ENCODE results near the gene ZNF850. TPM values are rescaled to one million over a fixed set of nuclear protein-coding genes. Genes with fewer than 3 reads are reported as not detected.

Gene ZNF850
- total and polyA plus RNA-seq, 9 of the 15 experiments (the other 6 are each of a cell fraction or from before 2014, with no cell fraction given) = 1.2 to 13.0 (median 5.9) TPM

GRCh38 chr19:36772311-36773222 lies at the start of gene ZNF850 (continued):
- TF ChIP-seq, protein P1, sequence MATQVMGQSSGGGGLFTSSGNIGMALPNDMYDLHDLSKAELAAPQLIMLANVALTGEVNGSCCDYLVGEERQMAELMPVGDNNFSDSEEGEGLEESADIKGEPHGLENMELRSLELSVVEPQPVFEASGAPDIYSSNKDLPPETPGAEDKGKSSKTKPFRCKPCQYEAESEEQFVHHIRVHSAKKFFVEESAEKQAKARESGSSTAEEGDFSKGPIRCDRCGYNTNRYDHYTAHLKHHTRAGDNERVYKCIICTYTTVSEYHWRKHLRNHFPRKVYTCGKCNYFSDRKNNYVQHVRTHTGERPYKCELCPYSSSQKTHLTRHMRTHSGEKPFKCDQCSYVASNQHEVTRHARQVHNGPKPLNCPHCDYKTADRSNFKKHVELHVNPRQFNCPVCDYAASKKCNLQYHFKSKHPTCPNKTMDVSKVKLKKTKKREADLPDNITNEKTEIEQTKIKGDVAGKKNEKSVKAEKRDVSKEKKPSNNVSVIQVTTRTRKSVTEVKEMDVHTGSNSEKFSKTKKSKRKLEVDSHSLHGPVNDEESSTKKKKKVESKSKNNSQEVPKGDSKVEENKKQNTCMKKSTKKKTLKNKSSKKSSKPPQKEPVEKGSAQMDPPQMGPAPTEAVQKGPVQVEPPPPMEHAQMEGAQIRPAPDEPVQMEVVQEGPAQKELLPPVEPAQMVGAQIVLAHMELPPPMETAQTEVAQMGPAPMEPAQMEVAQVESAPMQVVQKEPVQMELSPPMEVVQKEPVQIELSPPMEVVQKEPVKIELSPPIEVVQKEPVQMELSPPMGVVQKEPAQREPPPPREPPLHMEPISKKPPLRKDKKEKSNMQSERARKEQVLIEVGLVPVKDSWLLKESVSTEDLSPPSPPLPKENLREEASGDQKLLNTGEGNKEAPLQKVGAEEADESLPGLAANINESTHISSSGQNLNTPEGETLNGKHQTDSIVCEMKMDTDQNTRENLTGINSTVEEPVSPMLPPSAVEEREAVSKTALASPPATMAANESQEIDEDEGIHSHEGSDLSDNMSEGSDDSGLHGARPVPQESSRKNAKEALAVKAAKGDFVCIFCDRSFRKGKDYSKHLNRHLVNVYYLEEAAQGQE (IDR thresholded peaks at IDR 0.05; ENCODE audit: borderline replicate concordance) = no peak
- TF ChIP-seq, protein P1 (CRISPR knock-in tag; IDR thresholded peaks at IDR 0.05; ENCODE audit: low read depth) = no peak
- no peak for TF ChIP-seq SMC3 (conservative IDR thresholded peaks at IDR 0.05; ENCODE audit: insufficient read depth, low read depth, low read length)
- no peak for TF ChIP-seq PURB (CRISPR knock-in tag; IDR thresholded peaks at IDR 0.05; ENCODE audit: low read depth)
- peak; percentile 33; the same call in 1 of the 2 replicates for TF ChIP-seq LCOR (CRISPR knock-in tag; IDR thresholded peaks at IDR 0.05)
- no peak for TF ChIP-seq RFX7 (CRISPR knock-in tag; IDR thresholded peaks at IDR 0.05)
- TF ChIP-seq SREBF1 (IDR thresholded peaks at IDR 0.05; ENCODE audit: borderline replicate concordance, low read depth, low read length) = no peak
- no peak for TF ChIP-seq MEF2A (IDR thresholded peaks at IDR 0.05; ENCODE audit: control insufficient read depth, low read depth, low read length)
- no peak for TF ChIP-seq CC2D1A (IDR thresholded peaks at IDR 0.05)
- TF ChIP-seq ZBTB8A (IDR thresholded peaks at IDR 0.05; ENCODE audit: partially characterized antibody) = no peak
- TF ChIP-seq CBX5 (IDR thresholded peaks at IDR 0.05; ENCODE audit: borderline replicate concordance, low read depth) = no peak
- TF ChIP-seq PHTF2 (CRISPR knock-in tag; IDR thresholded peaks at IDR 0.05) = no peak
- no peak for TF ChIP-seq NR0B1 (IDR thresholded peaks at IDR 0.05; ENCODE audit: partially characterized antibody)
- TF ChIP-seq NRF1 (conservative IDR thresholded peaks at IDR 0.05 in 1 of 2, IDR thresholded peaks at IDR 0.05 in 1 of 2) = 0 out of 4 replicates have a peak, but pooled peaks of 1 of the 2 experiments have one; percentile 14

Data from K562 (cell line).